ENCODE data around the gene PRKAR1B.

Gene PRKAR1B

DNA sequence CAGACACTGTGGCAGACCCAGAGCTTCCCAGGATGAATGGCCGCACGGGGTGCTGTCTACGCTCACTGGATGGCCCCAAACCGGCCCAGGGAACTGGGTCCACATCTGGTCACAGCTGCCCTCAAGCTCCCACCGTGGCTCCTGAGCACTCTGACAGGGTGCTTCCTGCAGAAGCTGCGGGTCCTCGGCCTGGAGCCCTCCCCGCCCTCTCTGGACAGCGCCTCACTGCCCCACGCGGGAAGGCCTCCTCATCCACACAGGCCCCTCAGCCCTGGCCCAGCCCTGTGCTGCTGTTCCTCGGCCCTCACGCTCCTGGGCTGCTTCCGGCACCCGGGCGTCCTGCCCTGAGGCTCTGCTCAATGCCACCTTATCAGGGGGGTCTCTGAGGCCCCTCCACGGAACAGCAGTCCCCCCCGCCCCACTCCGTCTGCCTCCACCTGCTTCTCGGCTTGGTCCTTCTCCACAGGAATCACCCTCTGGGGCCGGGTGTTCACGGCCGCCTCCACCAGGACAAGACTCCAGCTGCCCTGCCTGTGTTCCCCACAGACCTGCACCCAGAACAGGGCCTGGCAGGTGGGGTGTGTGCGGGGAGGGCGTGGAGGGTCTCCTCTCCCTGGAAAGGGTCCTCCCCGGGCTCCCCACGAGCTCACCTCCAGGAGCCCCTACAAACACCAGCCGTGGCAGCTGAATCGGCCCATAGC is 132.0 kb downstream of the PRKAR1B start:
- H3K9me3 ChIP-seq (ENCODE audit: control insufficient read depth, insufficient read depth, low read depth, low read length), result no peaks in the 10 kb centered on the region
- no peak overlapping the region for H3K27ac ChIP-seq (ENCODE audit: extremely low read depth, low read depth, low read length)
- no peak overlapping the region for H3K4me3 ChIP-seq (ENCODE audit: low read depth, low read length)
- TF ChIP-seq WT1 (tag by site-specific recombination; IDR thresholded peaks at IDR 0.05) (no peak), ZNF776 (tag by site-specific recombination; IDR thresholded peaks at IDR 0.05; ENCODE audit: borderline replicate concordance) (no peak), ZNF214 (tag by site-specific recombination; IDR thresholded peaks at IDR 0.05; ENCODE audit: borderline replicate concordance) (no peak), ZNF146 (tag by site-specific recombination; IDR thresholded peaks at IDR 0.05) (no peak), ZNF433 (tag by site-specific recombination; IDR thresholded peaks at IDR 0.05; ENCODE audit: low read depth) (no peak), ZNF555 (tag by site-specific recombination; conservative IDR thresholded peaks at IDR 0.05) (no peak), ZNF221 (tag by site-specific recombination; IDR thresholded peaks at IDR 0.05; ENCODE audit: borderline replicate concordance) (no peak), ZNF394 (tag by site-specific recombination; IDR thresholded peaks at IDR 0.05; ENCODE audit: borderline replicate concordance) (no peak), ZNF843 (tag by site-specific recombination; IDR thresholded peaks at IDR 0.05) (no peak), ZNF350 (tag by site-specific recombination; IDR thresholded peaks at IDR 0.05) (no peak), ZNF335 (tag by site-specific recombination; conservative IDR thresholded peaks at IDR 0.05) (no peak), ZNF654 (tag by site-specific recombination; IDR thresholded peaks at IDR 0.05; ENCODE audit: low read depth) (no peak)
- TF ChIP-seq, protein P1, sequence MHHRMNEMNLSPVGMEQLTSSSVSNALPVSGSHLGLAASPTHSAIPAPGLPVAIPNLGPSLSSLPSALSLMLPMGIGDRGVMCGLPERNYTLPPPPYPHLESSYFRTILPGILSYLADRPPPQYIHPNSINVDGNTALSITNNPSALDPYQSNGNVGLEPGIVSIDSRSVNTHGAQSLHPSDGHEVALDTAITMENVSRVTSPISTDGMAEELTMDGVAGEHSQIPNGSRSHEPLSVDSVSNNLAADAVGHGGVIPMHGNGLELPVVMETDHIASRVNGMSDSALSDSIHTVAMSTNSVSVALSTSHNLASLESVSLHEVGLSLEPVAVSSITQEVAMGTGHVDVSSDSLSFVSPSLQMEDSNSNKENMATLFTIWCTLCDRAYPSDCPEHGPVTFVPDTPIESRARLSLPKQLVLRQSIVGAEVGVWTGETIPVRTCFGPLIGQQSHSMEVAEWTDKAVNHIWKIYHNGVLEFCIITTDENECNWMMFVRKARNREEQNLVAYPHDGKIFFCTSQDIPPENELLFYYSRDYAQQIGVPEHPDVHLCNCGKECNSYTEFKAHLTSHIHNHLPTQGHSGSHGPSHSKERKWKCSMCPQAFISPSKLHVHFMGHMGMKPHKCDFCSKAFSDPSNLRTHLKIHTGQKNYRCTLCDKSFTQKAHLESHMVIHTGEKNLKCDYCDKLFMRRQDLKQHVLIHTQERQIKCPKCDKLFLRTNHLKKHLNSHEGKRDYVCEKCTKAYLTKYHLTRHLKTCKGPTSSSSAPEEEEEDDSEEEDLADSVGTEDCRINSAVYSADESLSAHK (tag by site-specific recombination; IDR thresholded peaks at IDR 0.05), result no peak
- TF ChIP-seq, protein P2, sequence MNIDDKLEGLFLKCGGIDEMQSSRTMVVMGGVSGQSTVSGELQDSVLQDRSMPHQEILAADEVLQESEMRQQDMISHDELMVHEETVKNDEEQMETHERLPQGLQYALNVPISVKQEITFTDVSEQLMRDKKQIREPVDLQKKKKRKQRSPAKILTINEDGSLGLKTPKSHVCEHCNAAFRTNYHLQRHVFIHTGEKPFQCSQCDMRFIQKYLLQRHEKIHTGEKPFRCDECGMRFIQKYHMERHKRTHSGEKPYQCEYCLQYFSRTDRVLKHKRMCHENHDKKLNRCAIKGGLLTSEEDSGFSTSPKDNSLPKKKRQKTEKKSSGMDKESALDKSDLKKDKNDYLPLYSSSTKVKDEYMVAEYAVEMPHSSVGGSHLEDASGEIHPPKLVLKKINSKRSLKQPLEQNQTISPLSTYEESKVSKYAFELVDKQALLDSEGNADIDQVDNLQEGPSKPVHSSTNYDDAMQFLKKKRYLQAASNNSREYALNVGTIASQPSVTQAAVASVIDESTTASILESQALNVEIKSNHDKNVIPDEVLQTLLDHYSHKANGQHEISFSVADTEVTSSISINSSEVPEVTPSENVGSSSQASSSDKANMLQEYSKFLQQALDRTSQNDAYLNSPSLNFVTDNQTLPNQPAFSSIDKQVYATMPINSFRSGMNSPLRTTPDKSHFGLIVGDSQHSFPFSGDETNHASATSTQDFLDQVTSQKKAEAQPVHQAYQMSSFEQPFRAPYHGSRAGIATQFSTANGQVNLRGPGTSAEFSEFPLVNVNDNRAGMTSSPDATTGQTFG (tag by site-specific recombination; IDR thresholded peaks at IDR 0.05; ENCODE audit: borderline replicate concordance), result no peak
- H3K4me1 ChIP-seq (ENCODE audit: control insufficient read depth, insufficient read depth, low read length), result no peaks in the 10 kb centered on the region
- ChIA-PET POLR2A (no interaction called here), CTCF (interaction anchor here (1.1 kb wide), 1 partner anchor 310 kb away, joined by 3 read pairs; no protein-coding TSS in a partner anchor)
- H3K36me3 ChIP-seq (ENCODE audit: control insufficient read depth in 2 of 2, insufficient read depth in 1 of 2, low read length in 2 of 2), result no peaks in the 10 kb centered on the region

DNA sequence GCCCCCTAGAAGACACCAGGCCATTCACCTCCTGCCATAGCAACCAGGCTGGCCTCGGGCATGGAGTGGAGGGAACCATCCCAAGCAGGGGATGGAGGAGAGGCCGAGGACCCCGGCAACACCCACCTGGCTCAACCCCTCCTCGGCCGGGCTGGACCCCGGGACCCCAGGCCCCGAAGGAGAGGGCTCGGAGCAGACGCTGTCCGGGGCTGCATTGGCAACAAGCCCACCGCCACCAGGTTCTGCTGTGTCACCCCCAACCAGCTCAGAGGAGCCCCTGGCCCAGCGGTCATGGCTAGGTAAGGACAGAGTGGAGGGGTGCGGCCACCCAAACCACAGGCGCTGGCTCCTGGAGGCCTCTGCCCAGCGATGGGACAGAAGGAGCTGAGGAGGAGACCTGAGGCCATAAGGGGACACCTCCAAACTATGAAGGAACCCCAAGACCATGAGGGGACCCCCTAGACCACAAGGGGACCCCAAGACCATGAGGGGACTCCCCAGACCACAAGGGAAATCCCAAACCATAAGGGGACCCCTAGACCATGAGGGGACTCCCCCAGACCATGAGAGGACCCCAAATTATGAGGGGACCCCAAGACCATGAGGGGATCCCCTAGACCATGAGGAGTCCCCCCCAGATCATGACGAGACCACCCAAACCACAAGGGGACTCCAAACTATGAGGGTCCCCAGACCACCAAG is 132.7 kb downstream of the PRKAR1B start:
- Histone ChIP-seq H3K36me3 (ENCODE audit: control insufficient read depth in 2 of 2, insufficient read depth in 1 of 2, low read length in 2 of 2) (no peaks in the 10 kb centered on the region), H3K9me3 (ENCODE audit: control insufficient read depth, insufficient read depth, low read depth, low read length) (no peaks in the 10 kb centered on the region), H3K4me3 (ENCODE audit: low read depth, low read length) (no peak overlapping the region), H3K27ac (ENCODE audit: extremely low read depth, low read depth, low read length) (no peak overlapping the region), H3K4me1 (ENCODE audit: control insufficient read depth, insufficient read depth, low read length) (no peaks in the 10 kb centered on the region)
- TF ChIP-seq CTCF (tag by site-specific recombination; IDR thresholded peaks at IDR 0.05), result no peak
- TF ChIP-seq ZBTB10 (tag by site-specific recombination; IDR thresholded peaks at IDR 0.05), result peak; percentile 83; the same call in 1 of the 2 replicates
- TF ChIP-seq, protein P3, sequence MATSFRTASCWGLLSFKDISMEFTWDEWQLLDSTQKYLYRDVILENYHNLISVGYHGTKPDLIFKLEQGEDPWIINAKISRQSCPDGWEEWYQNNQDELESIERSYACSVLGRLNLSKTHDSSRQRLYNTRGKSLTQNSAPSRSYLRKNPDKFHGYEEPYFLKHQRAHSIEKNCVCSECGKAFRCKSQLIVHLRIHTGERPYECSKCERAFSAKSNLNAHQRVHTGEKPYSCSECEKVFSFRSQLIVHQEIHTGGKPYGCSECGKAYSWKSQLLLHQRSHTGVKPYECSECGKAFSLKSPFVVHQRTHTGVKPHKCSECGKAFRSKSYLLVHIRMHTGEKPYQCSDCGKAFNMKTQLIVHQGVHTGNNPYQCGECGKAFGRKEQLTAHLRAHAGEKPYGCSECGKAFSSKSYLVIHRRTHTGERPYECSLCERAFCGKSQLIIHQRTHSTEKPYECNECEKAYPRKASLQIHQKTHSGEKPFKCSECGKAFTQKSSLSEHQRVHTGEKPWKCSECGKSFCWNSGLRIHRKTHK (tag by site-specific recombination; IDR thresholded peaks at IDR 0.05), result no peak
- ChIA-PET POLR2A (no interaction called here), CTCF (no interaction called here)
